Activated naive CD8-positive, alpha-beta T cell treated with anti-CD3 and anti-CD28 coated beads, Interleukin-2, amount 50 U/mL, for 16 hours (primary cell): ENCODE measurements around the gene OR6C4.
"Not testable (repeated sequence)": the region's sequence is repeated elsewhere in the genome, so short reads cannot be mapped to it uniquely, and the experiment has no call there.

Experiments
- DNase-seq: peaks from one replicate; pipeline ENCODE4 v3.0.0-alpha.2; 2020; ENCODE audit warnings: low read depth, low spot score

The OR6C4 gene

GRCh38 chr12:55549302-55549701 lies at the start of gene OR6C4:
OR6C4 (plus strand) TSS chr12:55549602; CDS start chr12:55551227, 1,625 bp downstream.
- no peak for DNase-seq

- no peak for DNase-seq
Measured at GRCh38 chr12:55499810-55500252, 49.6 kb upstream of the OR6C4 start.

GRCh38 chr12:55501601-55502000 lies 47.8 kb upstream of the OR6C4 start:
- DNase-seq = no peak

GRCh38 chr12:55515696-55516095 lies 33.7 kb upstream of the OR6C4 start:
- DNase-seq = no peak

- no peak for DNase-seq
Measured at GRCh38 chr12:55516391-55516790, 33.0 kb upstream of the OR6C4 start.

GRCh38 chr12:55548235-55548634 lies 1.2 kb upstream of the OR6C4 start:
- not testable (repeated sequence) for DNase-seq

- DNase-seq = no peak
Measured at GRCh38 chr12:55548756-55549155, 646 bp upstream of the OR6C4 start.

GRCh38 chr12:55554296-55554695 lies 4.9 kb downstream of the OR6C4 start:
- no peak for DNase-seq

GRCh38 chr12:55570060-55570459 lies 20.7 kb downstream of the OR6C4 start:
- not testable (repeated sequence) for DNase-seq

GRCh38 chr12:55570689-55571088 lies 21.3 kb downstream of the OR6C4 start:
- DNase-seq = not testable (repeated sequence)

- no peak for DNase-seq
Measured at GRCh38 chr12:55572168-55572567, 22.8 kb downstream of the OR6C4 start, which contains the start of gene OR2AP1. OR2AP1 (plus strand) TSS chr12:55572468; CDS start chr12:55574415, 1,947 bp downstream.

- no peak for DNase-seq
Measured at GRCh38 chr12:55582066-55582465, 32.7 kb downstream of the OR6C4 start.

- no peak for DNase-seq
Measured at GRCh38 chr12:55585817-55586216, 36.4 kb downstream of the OR6C4 start.

GRCh38 chr12:55590152-55590551 lies 40.8 kb downstream of the OR6C4 start:
- not testable (repeated sequence) for DNase-seq
